ENCODE results near the gene PSRC1. TPM values are rescaled to one million over a fixed set of nuclear protein-coding genes. Genes with fewer than 3 reads are reported as not detected.

PSRC1 gene
- polyA plus RNA-seq, 1 of the 3 experiments (the other 2 are of a cell fraction): 19.4 TPM

DNA sequence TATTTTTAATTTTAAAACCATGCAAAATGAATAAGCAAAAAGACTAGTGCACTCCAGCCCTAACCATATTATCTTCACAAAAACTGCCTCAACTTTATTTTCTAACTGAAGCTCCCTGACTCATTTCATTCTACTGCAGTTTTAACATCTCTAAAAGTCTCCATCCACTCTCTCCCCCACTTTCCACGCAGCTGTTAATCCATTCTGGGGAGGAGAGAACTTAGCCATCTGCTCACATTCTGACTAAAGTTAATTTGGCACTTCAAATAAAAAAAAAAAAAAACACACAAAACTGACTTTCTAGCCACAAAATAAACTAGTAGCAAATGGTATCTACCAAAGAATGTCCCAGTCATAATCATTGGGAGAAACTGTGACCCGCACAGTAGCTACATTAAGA, 29.3 kb upstream of the PSRC1 start:
- ChIA-PET POLR2A (no interaction called here), CTCF (no interaction called here)
- TF ChIP-seq TEAD4 (IDR thresholded peaks at IDR 0.05; ENCODE audit: borderline replicate concordance, insufficient read depth): no peak
- TF ChIP-seq SIN3A (IDR thresholded peaks at IDR 0.05; ENCODE audit: borderline replicate concordance, low read depth, low read length): no peak
- TF ChIP-seq GABPA (IDR thresholded peaks at IDR 0.05; ENCODE audit: low read depth): no peak
- TF ChIP-seq MXI1 (IDR thresholded peaks at IDR 0.05; ENCODE audit: low read depth, low read length): no peak
- no peak for TF ChIP-seq FOXJ3 (CRISPR knock-in tag; IDR thresholded peaks at IDR 0.05)
- TF ChIP-seq YY1 (IDR thresholded peaks at IDR 0.05; ENCODE audit: low read depth): no peak
- TF ChIP-seq NRF1 (IDR thresholded peaks at IDR 0.05; ENCODE audit: low read depth, low read length): no peak
- TF ChIP-seq TAF1 (IDR thresholded peaks at IDR 0.05; ENCODE audit: borderline replicate concordance, low read depth, low read length): no peak
- TF ChIP-seq, protein P1, sequence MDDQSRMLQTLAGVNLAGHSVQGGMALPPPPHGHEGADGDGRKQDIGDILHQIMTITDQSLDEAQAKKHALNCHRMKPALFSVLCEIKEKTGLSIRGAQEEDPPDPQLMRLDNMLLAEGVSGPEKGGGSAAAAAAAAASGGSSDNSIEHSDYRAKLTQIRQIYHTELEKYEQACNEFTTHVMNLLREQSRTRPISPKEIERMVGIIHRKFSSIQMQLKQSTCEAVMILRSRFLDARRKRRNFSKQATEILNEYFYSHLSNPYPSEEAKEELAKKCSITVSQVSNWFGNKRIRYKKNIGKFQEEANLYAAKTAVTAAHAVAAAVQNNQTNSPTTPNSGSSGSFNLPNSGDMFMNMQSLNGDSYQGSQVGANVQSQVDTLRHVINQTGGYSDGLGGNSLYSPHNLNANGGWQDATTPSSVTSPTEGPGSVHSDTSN (IDR thresholded peaks at IDR 0.05): no peak
- TF ChIP-seq RCOR1 (IDR thresholded peaks at IDR 0.05; ENCODE audit: low read length): no peak
- no peak for TF ChIP-seq ELF1 (IDR thresholded peaks at IDR 0.05)
- TF ChIP-seq, protein P2, sequence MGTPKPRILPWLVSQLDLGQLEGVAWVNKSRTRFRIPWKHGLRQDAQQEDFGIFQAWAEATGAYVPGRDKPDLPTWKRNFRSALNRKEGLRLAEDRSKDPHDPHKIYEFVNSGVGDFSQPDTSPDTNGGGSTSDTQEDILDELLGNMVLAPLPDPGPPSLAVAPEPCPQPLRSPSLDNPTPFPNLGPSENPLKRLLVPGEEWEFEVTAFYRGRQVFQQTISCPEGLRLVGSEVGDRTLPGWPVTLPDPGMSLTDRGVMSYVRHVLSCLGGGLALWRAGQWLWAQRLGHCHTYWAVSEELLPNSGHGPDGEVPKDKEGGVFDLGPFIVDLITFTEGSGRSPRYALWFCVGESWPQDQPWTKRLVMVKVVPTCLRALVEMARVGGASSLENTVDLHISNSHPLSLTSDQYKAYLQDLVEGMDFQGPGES (IDR thresholded peaks at IDR 0.05; ENCODE audit: low read depth, low read length): no peak
- no peak for TF ChIP-seq RXRA (IDR thresholded peaks at IDR 0.05; ENCODE audit: borderline replicate concordance, low read depth)
- TF ChIP-seq FOSL2 (IDR thresholded peaks at IDR 0.05; ENCODE audit: borderline replicate concordance, low read depth): no peak
- no peak for TF ChIP-seq RFX5 (IDR thresholded peaks at IDR 0.05; ENCODE audit: low read length)
- no peak overlapping the region for H3K4me2 ChIP-seq
- H4K20me1 ChIP-seq (ENCODE audit: insufficient read depth): no peaks in the 10 kb centered on the region
- H3K27me3 ChIP-seq (ENCODE audit: insufficient read depth): no peaks in the 10 kb centered on the region
- no peak overlapping the region for H3K4me3 ChIP-seq (ENCODE audit: low read depth in 2 of 2, low read length in 1 of 2)
- WGBS (ENCODE audit: low lambda C conversion rate): 96% methylated on average over 2 of the region's 2 CpGs
- no peaks in the 10 kb centered on the region for H3K79me2 ChIP-seq (ENCODE audit: insufficient read depth)
- no peaks in the 10 kb centered on the region for H3K9me2 ChIP-seq
- peaks cover 0 to 9% of the 10 kb centered on the region in 2 experiments; a peak in 2 of 4 replicates for H3K4me1 ChIP-seq (ENCODE audit: control insufficient read depth in 1 of 2, insufficient read depth in 2 of 2, low read depth in 1 of 2, low read length in 1 of 2)
- H3K9me3 ChIP-seq: no peaks in the 10 kb centered on the region
- no peak overlapping the region for H2AFZ ChIP-seq (ENCODE audit: low read depth)
- no peak overlapping the region for H3K27ac ChIP-seq (ENCODE audit: low read depth in 2 of 2, low read length in 1 of 2)
- peaks cover 13 to 17% of the 10 kb centered on the region in 2 experiments for H3K36me3 ChIP-seq (replicated peaks in 1 of 2; ENCODE audit: control insufficient read depth in 1 of 2, insufficient read depth in 2 of 2, low read length in 1 of 2)
- DNase-seq: no peak
- no peak overlapping the region for H3K9ac ChIP-seq
- no peaks in the 10 kb centered on the region for H3F3A ChIP-seq (replicated peaks; ENCODE audit: insufficient read depth)

DNA sequence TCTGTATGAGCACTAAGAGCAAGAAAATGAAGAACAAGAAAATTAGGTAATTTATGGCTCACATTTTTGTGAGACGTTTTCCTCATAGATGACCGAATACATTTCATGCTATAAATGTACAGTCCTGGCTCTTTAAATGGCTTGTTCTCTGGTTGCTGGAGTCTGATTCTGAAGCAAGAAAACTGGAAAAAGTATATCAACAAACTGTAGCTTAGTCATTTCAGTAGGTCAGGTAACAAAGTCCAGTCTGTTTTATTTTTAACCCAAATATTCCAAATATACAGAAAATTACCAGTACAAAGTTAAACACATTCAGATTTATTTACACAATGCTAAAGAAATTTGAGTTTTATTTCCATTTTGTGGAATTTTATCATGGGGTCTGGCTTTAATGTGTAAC, 26.4 kb upstream of the PSRC1 start:
- no peak overlapping the region for H3K4me3 ChIP-seq (ENCODE audit: low read depth in 2 of 2, low read length in 1 of 2)
- peaks cover 0 to 10% of the 10 kb centered on the region in 2 experiments; a peak in 2 of 4 replicates for H3K4me1 ChIP-seq (ENCODE audit: control insufficient read depth in 1 of 2, insufficient read depth in 2 of 2, low read depth in 1 of 2, low read length in 1 of 2)
- CTCF ChIA-PET: interaction anchor here (0.7 kb wide), 1 partner anchor 223 kb away, joined by 3 read pairs; no protein-coding TSS in a partner anchor
- POLR2A ChIA-PET: no interaction called here
- no peaks in the 10 kb centered on the region for H3K79me2 ChIP-seq (ENCODE audit: insufficient read depth)
- no peak overlapping the region for H2AFZ ChIP-seq (ENCODE audit: low read depth)
- H4K20me1 ChIP-seq (ENCODE audit: insufficient read depth): no peaks in the 10 kb centered on the region
- H3K36me3 ChIP-seq (replicated peaks in 1 of 2; ENCODE audit: control insufficient read depth in 1 of 2, insufficient read depth in 2 of 2, low read length in 1 of 2): peaks cover 10 to 11% of the 10 kb centered on the region in 2 experiments
- no peaks in the 10 kb centered on the region for H3K27me3 ChIP-seq (ENCODE audit: insufficient read depth)
- no peaks in the 10 kb centered on the region for H3F3A ChIP-seq (replicated peaks; ENCODE audit: insufficient read depth)
- no peaks in the 10 kb centered on the region for H3K9me2 ChIP-seq
- H3K27ac ChIP-seq (ENCODE audit: low read depth in 2 of 2, low read length in 1 of 2): no peak overlapping the region
- TF ChIP-seq SMC3 (IDR thresholded peaks at IDR 0.05; ENCODE audit: low read depth, low read length) (no peak), EP300 (IDR thresholded peaks at IDR 0.05; ENCODE audit: borderline replicate concordance in 1 of 2, low read depth in 1 of 2, low read length in 1 of 2) (no peak), GATA2 (CRISPR knock-in tag; IDR thresholded peaks at IDR 0.05) (no peak), POLR2AphosphoS5 (IDR thresholded peaks at IDR 0.05; ENCODE audit: low read depth, low read length) (no peak), TCF12 (IDR thresholded peaks at IDR 0.05) (no peak)
- TF ChIP-seq, protein P3, sequence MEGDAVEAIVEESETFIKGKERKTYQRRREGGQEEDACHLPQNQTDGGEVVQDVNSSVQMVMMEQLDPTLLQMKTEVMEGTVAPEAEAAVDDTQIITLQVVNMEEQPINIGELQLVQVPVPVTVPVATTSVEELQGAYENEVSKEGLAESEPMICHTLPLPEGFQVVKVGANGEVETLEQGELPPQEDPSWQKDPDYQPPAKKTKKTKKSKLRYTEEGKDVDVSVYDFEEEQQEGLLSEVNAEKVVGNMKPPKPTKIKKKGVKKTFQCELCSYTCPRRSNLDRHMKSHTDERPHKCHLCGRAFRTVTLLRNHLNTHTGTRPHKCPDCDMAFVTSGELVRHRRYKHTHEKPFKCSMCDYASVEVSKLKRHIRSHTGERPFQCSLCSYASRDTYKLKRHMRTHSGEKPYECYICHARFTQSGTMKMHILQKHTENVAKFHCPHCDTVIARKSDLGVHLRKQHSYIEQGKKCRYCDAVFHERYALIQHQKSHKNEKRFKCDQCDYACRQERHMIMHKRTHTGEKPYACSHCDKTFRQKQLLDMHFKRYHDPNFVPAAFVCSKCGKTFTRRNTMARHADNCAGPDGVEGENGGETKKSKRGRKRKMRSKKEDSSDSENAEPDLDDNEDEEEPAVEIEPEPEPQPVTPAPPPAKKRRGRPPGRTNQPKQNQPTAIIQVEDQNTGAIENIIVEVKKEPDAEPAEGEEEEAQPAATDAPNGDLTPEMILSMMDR (IDR thresholded peaks at IDR 0.05): no peak
- no peak for DNase-seq
- H3K9me3 ChIP-seq: no peaks in the 10 kb centered on the region
- WGBS (ENCODE audit: low lambda C conversion rate): 76% methylated on average over 2 of the region's 2 CpGs
- no peak overlapping the region for H3K9ac ChIP-seq
- H3K4me2 ChIP-seq: no peak overlapping the region

Measured in SK-N-SH (cell line).